Esophagus squamous epithelium (tissue), 5 donors: Measurements from ENCODE around the gene TMEM252. TPM values are rescaled to one million over a fixed set of nuclear protein-coding genes. Genes with fewer than 3 reads are reported as not detected.
A peak's percentile ranks its signal among the peaks of the same experiment; 100 is the strongest.

ENCODE experiments used
- DNase-seq: peaks from one replicate; lab custom pipeline; 2025; lab: John Stamatoyannopoulos, UW
- H3K27ac ChIP-seq, 4 donors: fragments of 200-600 bp; sonication (generic); one replicate each; pipeline ENCODE4 v1.5.1; 2016 to 2019; ENCODE audit warnings: mild to moderate bottlenecking in 1 of 4
- H3K27me3 ChIP-seq, 4 donors: fragments of 200-600 bp; sonication (generic); 1 replicate in 3 of 4; 2 replicates in 1 of 4; pipeline versions ENCODE4 v1.5.1 to v1.6.0; 2017 to 2021; ENCODE audit warnings: antibody characterized with exemption in 1 of 4
- H3K36me3 ChIP-seq, 3 donors: fragments of 200-600 bp; sonication (generic); one replicate each; pipeline ENCODE4 v1.5.1; 2016 to 2019
- H3K4me1 ChIP-seq, 3 donors: fragments of 200-600 bp; sonication (generic); one replicate each; pipeline ENCODE4 v1.5.1; 2017 to 2019
- H3K4me3 ChIP-seq, 4 donors: fragments of 200-600 bp; sonication (generic); 1 replicate in 3 of 4; 2 replicates in 1 of 4; pipeline ENCODE4 v1.5.1; 2016 to 2019; ENCODE audit warnings: mild to moderate bottlenecking in 2 of 4, moderate library complexity in 1 of 4
- H3K9me3 ChIP-seq, 3 donors: fragments of 200-600 bp; sonication (generic); one replicate each; pipeline ENCODE4 v1.5.1; 2016 to 2019
- POLR2A ChIP-seq, 4 donors: fragments of 450-650 bp; IDR thresholded peaks; one replicate each; pipeline ENCODE4 v1.6.1; 2017; ENCODE audit warnings: antibody characterized with exemption in 4 of 4, mild to moderate bottlenecking in 4 of 4, moderate library complexity in 3 of 4
- WGBS, 2 donors: methylation state at CpG; one replicate each; pipeline ENCODE4 v1.1.5; 2018; 5-methylcytosine and 5-hydroxymethylcytosine counted together
- intact Hi-C: fragments of 100-400 bp; cut with DNase I; formaldehyde crosslinking; loops from one replicate; pipeline ENCODE4 v1.15.0; 2022
- total RNA-seq, 4 donors: library from RNA; depleted of rRNA; stranded (reverse); fragments of >200 nt; gene quantifications; one replicate each; pipeline ENCODE4 v1.1.0, GENCODE V29; 2016
- TF ChIP-seq, protein P1 (sequence below), 6 experiments: fragments of 450-650 bp in 4 of 6; fragments of 200-600 bp in 2 of 6; sonication (generic) in 2 of 6; IDR thresholded peaks; one replicate each; pipeline ENCODE4 v1.5.1; 2016 to 2019; ENCODE audit warnings: antibody characterized with exemption in 6 of 6, mild to moderate bottlenecking in 4 of 6, moderate library complexity in 4 of 6
- donor health status: DM: yes; HTN: yes; CAD: no.

TMEM252 gene
- total RNA-seq, 4 donors from 2014 or later: not detected

DNA sequence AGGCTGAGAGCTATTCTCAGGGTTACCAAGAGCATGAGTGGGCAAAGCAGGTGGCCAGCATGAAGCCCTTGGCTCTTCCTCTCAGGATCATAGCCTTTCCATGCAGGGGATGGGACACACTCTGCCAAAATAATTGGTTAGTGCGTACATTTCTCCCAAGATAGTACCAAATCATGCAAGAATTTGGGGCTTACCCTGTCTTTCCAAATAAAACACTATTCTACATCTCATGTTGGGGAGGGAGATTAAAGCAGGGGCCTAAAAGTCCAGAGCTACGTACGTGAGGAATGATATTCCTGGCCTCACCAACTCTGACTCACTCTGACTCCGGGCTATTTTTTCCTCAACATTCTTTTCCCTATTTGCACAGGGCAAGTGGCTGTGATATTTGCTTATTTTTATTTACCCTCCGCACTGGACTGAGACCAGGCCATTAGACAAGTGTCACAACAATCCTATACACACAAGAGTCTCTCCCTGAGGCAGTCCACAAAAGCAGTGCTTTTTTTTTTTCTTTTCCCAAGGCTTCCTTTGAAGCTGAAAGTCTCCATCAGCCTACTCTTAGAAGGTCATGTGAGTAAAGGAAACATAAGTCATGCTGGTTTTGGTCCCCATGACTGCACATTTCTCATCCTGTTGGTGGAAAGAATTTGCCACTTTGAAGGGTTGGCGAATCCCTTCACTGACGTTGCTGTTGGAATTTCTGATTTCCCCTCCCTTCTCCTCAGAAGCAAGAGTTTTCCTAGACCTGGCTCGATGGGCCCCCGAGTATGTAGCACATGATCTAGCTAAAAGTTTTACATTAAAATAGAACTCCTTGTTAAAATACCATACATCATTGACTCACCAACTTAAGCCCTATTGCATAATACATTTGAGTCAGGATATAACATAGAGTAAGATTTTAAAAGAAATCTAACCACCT is 40.0 kb downstream of the TMEM252 start:
- 50 to 52% methylated on average over 9 of the region's 9 CpGs for WGBS, 2 donors
- H3K4me1 ChIP-seq: peaks cover 9 to 37% (median 11%) of the 10 kb centered on the region in 3 donors
- H3K9me3 ChIP-seq: no peaks in the 10 kb centered on the region
- no peak for TF ChIP-seq POLR2A (IDR thresholded peaks at IDR 0.05)
- TF ChIP-seq, protein P1, sequence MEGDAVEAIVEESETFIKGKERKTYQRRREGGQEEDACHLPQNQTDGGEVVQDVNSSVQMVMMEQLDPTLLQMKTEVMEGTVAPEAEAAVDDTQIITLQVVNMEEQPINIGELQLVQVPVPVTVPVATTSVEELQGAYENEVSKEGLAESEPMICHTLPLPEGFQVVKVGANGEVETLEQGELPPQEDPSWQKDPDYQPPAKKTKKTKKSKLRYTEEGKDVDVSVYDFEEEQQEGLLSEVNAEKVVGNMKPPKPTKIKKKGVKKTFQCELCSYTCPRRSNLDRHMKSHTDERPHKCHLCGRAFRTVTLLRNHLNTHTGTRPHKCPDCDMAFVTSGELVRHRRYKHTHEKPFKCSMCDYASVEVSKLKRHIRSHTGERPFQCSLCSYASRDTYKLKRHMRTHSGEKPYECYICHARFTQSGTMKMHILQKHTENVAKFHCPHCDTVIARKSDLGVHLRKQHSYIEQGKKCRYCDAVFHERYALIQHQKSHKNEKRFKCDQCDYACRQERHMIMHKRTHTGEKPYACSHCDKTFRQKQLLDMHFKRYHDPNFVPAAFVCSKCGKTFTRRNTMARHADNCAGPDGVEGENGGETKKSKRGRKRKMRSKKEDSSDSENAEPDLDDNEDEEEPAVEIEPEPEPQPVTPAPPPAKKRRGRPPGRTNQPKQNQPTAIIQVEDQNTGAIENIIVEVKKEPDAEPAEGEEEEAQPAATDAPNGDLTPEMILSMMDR (IDR thresholded peaks at IDR 0.05): no peak
- H3K4me3 ChIP-seq: no peak overlapping the region
- intact Hi-C loops: no loop called here
- H3K27me3 ChIP-seq: no peaks in the 10 kb centered on the region
- no peaks in the 10 kb centered on the region for H3K36me3 ChIP-seq
- H3K27ac ChIP-seq: peak overlapping the region; percentile 38 to 80 (median 72)
- DNase-seq: no peak

DNA sequence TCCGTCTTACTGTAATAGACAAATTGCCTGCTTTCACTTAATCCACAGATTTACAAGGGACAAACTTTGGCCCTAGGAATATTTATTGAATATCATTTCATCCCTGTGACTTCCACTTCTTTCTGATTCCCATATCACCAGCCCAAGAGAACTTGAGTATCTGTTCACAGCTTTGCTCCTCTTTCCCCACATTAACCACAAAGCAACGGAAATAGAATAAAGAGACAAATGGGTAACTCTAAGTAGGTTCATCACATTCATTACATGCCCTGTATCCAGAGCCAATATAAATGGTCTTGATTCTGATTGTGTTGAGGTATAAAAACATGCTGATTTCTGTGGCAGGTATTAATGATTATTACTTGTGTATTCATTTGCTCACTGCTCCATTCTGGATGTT is 41.9 kb downstream of the TMEM252 start:
- Histone ChIP-seq H3K9me3 (no peaks in the 10 kb centered on the region), H3K36me3 (no peaks in the 10 kb centered on the region), H3K27me3 (no peaks in the 10 kb centered on the region), H3K4me1 (peaks cover 9 to 33% (median 9%) of the 10 kb centered on the region in 3 donors), H3K27ac (peak overlapping the region in 3 of 4 donors; percentile 67 to 80 (median 77)), H3K4me3 (no peak overlapping the region)
- DNase-seq: no peak
- WGBS, 2 donors: 66 to 69% methylated on average over 2 of the region's 2 CpGs
- TF ChIP-seq, protein P1 (IDR thresholded peaks at IDR 0.05): no peak
- no peak for TF ChIP-seq POLR2A (IDR thresholded peaks at IDR 0.05)
- intact Hi-C loops: no loop called here

DNA sequence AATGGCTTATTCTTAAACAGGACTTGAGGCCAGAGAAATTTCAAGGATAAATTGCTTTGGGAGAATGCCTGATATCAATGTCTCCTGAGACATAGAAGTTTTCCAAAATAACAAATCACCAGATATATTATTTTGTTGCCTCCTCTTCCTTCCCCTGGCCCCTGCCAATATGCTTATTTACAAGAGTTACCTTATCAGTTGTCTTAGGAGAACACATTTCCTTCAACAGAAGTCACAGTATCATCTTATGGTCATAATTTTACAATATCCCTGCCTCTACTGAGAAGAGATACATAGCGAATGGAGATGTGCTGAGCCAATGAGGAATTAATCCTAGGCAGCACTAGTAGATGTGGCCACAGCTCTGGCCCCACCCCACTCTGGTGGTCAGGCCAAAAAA is 43.1 kb downstream of the TMEM252 start:
- no peak for TF ChIP-seq POLR2A (IDR thresholded peaks at IDR 0.05)
- TF ChIP-seq, protein P1 (IDR thresholded peaks at IDR 0.05): no peak
- Histone ChIP-seq H3K27ac (peak overlapping the region in 3 of 4 donors; percentile 30 to 77 (median 42)), H3K4me3 (no peak overlapping the region), H3K27me3 (no peaks in the 10 kb centered on the region), H3K36me3 (no peaks in the 10 kb centered on the region), H3K9me3 (no peaks in the 10 kb centered on the region), H3K4me1 (peaks cover 9 to 42% (median 9%) of the 10 kb centered on the region in 3 donors)
- WGBS, 2 donors: 83 to 88% methylated on average over 1 of the region's 1 CpG
- intact Hi-C loops: no loop called here
- DNase-seq: no peak

DNA sequence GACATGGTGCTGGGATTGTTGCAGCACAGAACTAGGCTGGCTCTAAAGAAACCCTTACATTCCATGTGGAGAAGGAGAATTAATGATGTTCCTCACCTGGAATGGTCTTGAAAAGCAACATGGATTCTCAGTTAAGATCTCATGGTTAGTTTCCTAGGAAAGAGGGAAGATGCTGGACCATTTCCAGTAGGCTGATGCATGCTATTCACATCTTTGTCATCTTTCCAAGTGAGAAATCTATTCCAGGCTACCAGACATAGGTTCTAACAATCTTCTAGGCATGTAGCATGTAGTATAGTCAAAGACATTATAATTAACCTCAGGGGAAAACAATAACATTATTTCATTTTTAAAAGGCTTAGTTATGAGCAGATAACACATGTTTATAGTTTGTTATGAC is 44.3 kb downstream of the TMEM252 start:
- no peaks in the 10 kb centered on the region for H3K36me3 ChIP-seq
- intact Hi-C loops: no loop called here
- no peak overlapping the region for H3K4me3 ChIP-seq
- TF ChIP-seq, protein P1 (IDR thresholded peaks at IDR 0.05): no peak
- no peak for TF ChIP-seq POLR2A (IDR thresholded peaks at IDR 0.05)
- peaks cover 9 to 37% (median 9%) of the 10 kb centered on the region in 3 donors for H3K4me1 ChIP-seq
- no peak for DNase-seq
- H3K27ac ChIP-seq: peak overlapping the region in 3 of 4 donors; percentile 9 to 52 (median 51)
- H3K9me3 ChIP-seq: no peaks in the 10 kb centered on the region
- no peaks in the 10 kb centered on the region for H3K27me3 ChIP-seq

DNA sequence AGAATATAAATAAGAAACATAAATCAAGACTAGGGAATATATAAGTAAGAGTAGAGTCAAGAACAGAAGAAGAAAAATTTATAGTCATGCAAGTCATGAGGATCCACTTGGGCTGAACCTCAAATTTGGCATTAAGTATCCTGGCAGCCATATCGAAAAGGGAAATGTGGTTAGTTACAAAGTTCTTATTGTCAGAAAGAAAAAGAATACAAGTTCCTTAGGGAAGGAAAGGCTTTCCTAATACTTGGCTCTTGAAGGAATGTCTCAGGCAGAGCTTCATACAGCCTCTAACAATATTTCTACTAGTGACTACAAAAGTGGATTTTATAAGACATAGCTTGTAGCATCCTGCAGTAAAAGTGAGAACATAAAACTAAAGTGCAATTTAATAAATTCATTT is 45.4 kb downstream of the TMEM252 start:
- TF ChIP-seq, protein P1 (IDR thresholded peaks at IDR 0.05): no peak
- no peak for TF ChIP-seq POLR2A (IDR thresholded peaks at IDR 0.05)

More for the DNA sequence above, 45.4 kb downstream of the TMEM252 start:
- intact Hi-C loops: no loop called here
- no peaks in the 10 kb centered on the region for H3K9me3 ChIP-seq
- H3K36me3 ChIP-seq: no peaks in the 10 kb centered on the region
- no peak overlapping the region for H3K4me3 ChIP-seq
- no peaks in the 10 kb centered on the region for H3K27me3 ChIP-seq
- no peak for DNase-seq
- 28 to 62% methylated on average over 1 of the region's 1 CpG for WGBS, 2 donors
- peak overlapping the region in 3 of 4 donors; percentile 32 to 52 (median 36) for H3K27ac ChIP-seq
- H3K4me1 ChIP-seq: peaks cover 1 to 26% (median 4%) of the 10 kb centered on the region in 3 donors
